ENCODE measurements around the gene CHIA.

CHIA gene

GRCh38 chr1:111361761-111362160 is 71.1 kb downstream of the CHIA start:
- Histone ChIP-seq H3K9ac (ENCODE audit: low read length) (no peak overlapping the region), H3K4me2 (ENCODE audit: low read length) (no peak overlapping the region), H3K79me2 (ENCODE audit: insufficient read depth, low read length) (no peaks in the 10 kb centered on the region), H3K9me2 (ENCODE audit: low read depth, low read length) (no peaks in the 10 kb centered on the region), H3K4me3 (ENCODE audit: low read depth, low read length, poor library complexity, severe bottlenecking) (no peak overlapping the region), H3K4me1 (ENCODE audit: insufficient read depth, low read length, severe bottlenecking) (no peaks in the 10 kb centered on the region), H3K27me3 (ENCODE audit: insufficient read depth, low read length) (peaks cover 10% of the 10 kb centered on the region; the same call in 1 of the 2 replicates), H3K9me3 (ENCODE audit: low read length) (no peaks in the 10 kb centered on the region), H3F3A (ENCODE audit: insufficient read depth, low read length) (no peaks in the 10 kb centered on the region), H4K20me1 (ENCODE audit: insufficient read depth, low read length) (no peaks in the 10 kb centered on the region), H2AFZ (ENCODE audit: low read length) (no peak overlapping the region), H3K27ac (ENCODE audit: low read depth, low read length, poor library complexity, severe bottlenecking) (no peak overlapping the region), H3K36me3 (ENCODE audit: insufficient read depth, low read length) (no peaks in the 10 kb centered on the region)
- TF ChIP-seq CTCF (IDR thresholded peaks at IDR 0.05; ENCODE audit: low read length) (no peak), EZH2 (IDR thresholded peaks at IDR 0.05; ENCODE audit: borderline replicate concordance, low read length) (no peak)

GRCh38 chr1:111364690-111365089 is 74.0 kb downstream of the CHIA start:
- Histone ChIP-seq H3F3A (ENCODE audit: insufficient read depth, low read length) (no peaks in the 10 kb centered on the region), H3K4me1 (ENCODE audit: insufficient read depth, low read length, severe bottlenecking) (no peaks in the 10 kb centered on the region), H3K79me2 (ENCODE audit: insufficient read depth, low read length) (no peaks in the 10 kb centered on the region), H3K9me3 (ENCODE audit: low read length) (no peaks in the 10 kb centered on the region), H3K4me3 (ENCODE audit: low read depth, low read length, poor library complexity, severe bottlenecking) (no peak overlapping the region), H3K9me2 (ENCODE audit: low read depth, low read length) (no peaks in the 10 kb centered on the region), H3K27ac (ENCODE audit: low read depth, low read length, poor library complexity, severe bottlenecking) (no peak overlapping the region), H3K36me3 (ENCODE audit: insufficient read depth, low read length) (no peaks in the 10 kb centered on the region), H3K4me2 (ENCODE audit: low read length) (no peak overlapping the region), H3K27me3 (ENCODE audit: insufficient read depth, low read length) (peaks cover 10% of the 10 kb centered on the region; the same call in 1 of the 2 replicates), H3K9ac (ENCODE audit: low read length) (no peak overlapping the region), H2AFZ (ENCODE audit: low read length) (no peak overlapping the region), H4K20me1 (ENCODE audit: insufficient read depth, low read length) (no peaks in the 10 kb centered on the region)
- TF ChIP-seq CTCF (IDR thresholded peaks at IDR 0.05; ENCODE audit: low read length), result no peak
- TF ChIP-seq EZH2 (IDR thresholded peaks at IDR 0.05; ENCODE audit: borderline replicate concordance, low read length), result no peak

GRCh38 chr1:111366256-111366655 is 75.6 kb downstream of the CHIA start:
- no peak overlapping the region for H3K9ac ChIP-seq (ENCODE audit: low read length)
- H3F3A ChIP-seq (ENCODE audit: insufficient read depth, low read length), result no peaks in the 10 kb centered on the region
- H3K36me3 ChIP-seq (ENCODE audit: insufficient read depth, low read length), result no peaks in the 10 kb centered on the region
- H3K9me3 ChIP-seq (ENCODE audit: low read length), result no peaks in the 10 kb centered on the region
- no peaks in the 10 kb centered on the region for H4K20me1 ChIP-seq (ENCODE audit: insufficient read depth, low read length)
- H3K27ac ChIP-seq (ENCODE audit: low read depth, low read length, poor library complexity, severe bottlenecking), result no peak overlapping the region
- no peak overlapping the region for H3K4me2 ChIP-seq (ENCODE audit: low read length)
- no peaks in the 10 kb centered on the region for H3K79me2 ChIP-seq (ENCODE audit: insufficient read depth, low read length)
- H3K27me3 ChIP-seq (ENCODE audit: insufficient read depth, low read length), result peaks cover 10% of the 10 kb centered on the region; the same call in 1 of the 2 replicates
- no peaks in the 10 kb centered on the region for H3K9me2 ChIP-seq (ENCODE audit: low read depth, low read length)
- H3K4me1 ChIP-seq (ENCODE audit: insufficient read depth, low read length, severe bottlenecking), result no peaks in the 10 kb centered on the region
- H2AFZ ChIP-seq (ENCODE audit: low read length), result no peak overlapping the region
- TF ChIP-seq EZH2 (IDR thresholded peaks at IDR 0.05; ENCODE audit: borderline replicate concordance, low read length) (no peak), CTCF (IDR thresholded peaks at IDR 0.05; ENCODE audit: low read length) (no peak)
- H3K4me3 ChIP-seq (ENCODE audit: low read depth, low read length, poor library complexity, severe bottlenecking), result no peak overlapping the region
